GM12878 (cell line): ENCODE results near the gene YARS1. TPM values are rescaled to one million over a fixed set of nuclear protein-coding genes. Genes with fewer than 3 reads are reported as not detected.

Experiments used
- ATF3 ChIP-seq: IDR thresholded peaks from 2 replicates; pipeline ENCODE4 v1.6.1; 2011; ENCODE audit warnings: low read depth, mild to moderate bottlenecking, low read length, moderate library complexity, borderline replicate concordance; ENCODE audit errors: extremely low read depth
- ATF7 ChIP-seq: fragments of 450-650 bp; IDR thresholded peaks from 2 replicates; pipeline ENCODE4 v1.6.1; 2016; ENCODE audit warnings: low read depth, mild to moderate bottlenecking
- BMI1 ChIP-seq: fragments of 450-650 bp; IDR thresholded peaks from 2 replicates; pipeline ENCODE4 v1.6.1; 2016; ENCODE audit warnings: mild to moderate bottlenecking, moderate library complexity, borderline replicate concordance
- CHD1 ChIP-seq: IDR thresholded peaks from 2 replicates; pipeline ENCODE4 v1.6.1; 2012; ENCODE audit warnings: low read depth, low read length, improper control_type of control experiment
- FOXM1 ChIP-seq: IDR thresholded peaks from 2 replicates; pipeline ENCODE4 v1.6.1; 2012; ENCODE audit warnings: low read depth, mild to moderate bottlenecking, inconsistent platforms, low read length, moderate library complexity
- HDAC6 ChIP-seq: fragments of 200-600 bp; sonication (generic); IDR thresholded peaks from one replicate; pipeline ENCODE4 v1.8.0; 2017; ENCODE audit warnings: antibody characterized with exemption; ENCODE audit not compliant: unreplicated experiment
- JUNB ChIP-seq: IDR thresholded peaks from 2 replicates; pipeline ENCODE4 v1.6.1; 2016; ENCODE audit warnings: antibody characterized with exemption, mild to moderate bottlenecking
- MEF2A ChIP-seq: IDR thresholded peaks from 2 replicates; pipeline ENCODE4 v1.6.1; 2011; ENCODE audit warnings: low read depth, mild to moderate bottlenecking, low read length, moderate library complexity; ENCODE audit not compliant: insufficient read depth
- NFYA ChIP-seq: IDR thresholded peaks from 2 replicates; pipeline ENCODE4 v1.6.1; 2011; ENCODE audit warnings: low read depth, mild to moderate bottlenecking, low read length, improper control_type of control experiment, borderline replicate concordance
- NR2C1 ChIP-seq: fragments of 450-650 bp; IDR thresholded peaks from 2 replicates; pipeline ENCODE4 v1.6.1; 2017; ENCODE audit warnings: antibody characterized with exemption, mild to moderate bottlenecking, moderate library complexity
- PML ChIP-seq: IDR thresholded peaks from 2 replicates; pipeline ENCODE4 v1.6.1; 2012; ENCODE audit warnings: low read length, inconsistent platforms
- RB1 ChIP-seq: fragments of 450-650 bp; formaldehyde crosslinking; IDR thresholded peaks from 2 replicates; pipeline ENCODE4 v1.6.1; 2017; ENCODE audit warnings: mild to moderate bottlenecking, borderline replicate concordance
- RELA ChIP-seq: fragments of 450-650 bp; IDR thresholded peaks from 2 replicates; pipeline ENCODE4 v1.8.0; 2014; ENCODE audit warnings: borderline replicate concordance; ENCODE audit not compliant: partially characterized antibody
- RFX5 ChIP-seq: IDR thresholded peaks from 2 replicates; pipeline ENCODE4 v1.6.1; 2011; ENCODE audit warnings: low read depth, low read length, improper control_type of control experiment
- TAF1 ChIP-seq: IDR thresholded peaks from 2 replicates; pipeline ENCODE4 v1.6.1; 2011; ENCODE audit warnings: mild to moderate bottlenecking, low read depth, low read length, borderline replicate concordance
- TBL1XR1 ChIP-seq: IDR thresholded peaks from 2 replicates; pipeline ENCODE4 v1.6.1; 2012; ENCODE audit warnings: low read depth, low read length, improper control_type of control experiment
- TCF3 ChIP-seq: IDR thresholded peaks from 2 replicates; pipeline ENCODE4 v1.6.1; 2012; ENCODE audit warnings: low read depth, mild to moderate bottlenecking, low read length, borderline replicate concordance; ENCODE audit not compliant: insufficient read depth
- ZBTB33 ChIP-seq: fragments of 450-650 bp; IDR thresholded peaks from 2 replicates; pipeline ENCODE4 v1.6.1; 2017; ENCODE audit warnings: mild to moderate bottlenecking
- ZBTB40 ChIP-seq: fragments of 450-650 bp; IDR thresholded peaks from 2 replicates; pipeline ENCODE4 v1.6.1; 2016; ENCODE audit warnings: mild to moderate bottlenecking, moderate library complexity, borderline replicate concordance
- ZNF687 ChIP-seq: fragments of 450-650 bp; IDR thresholded peaks from 2 replicates; pipeline ENCODE4 v1.6.1; 2017; ENCODE audit warnings: mild to moderate bottlenecking, moderate library complexity
- polyA plus RNA-seq, 11 experiments: library from polyadenylated mRNA; depleted of rRNA in 4 of 11; unstranded in 6 of 11; stranded (reverse) in 5 of 11; fragments of >200 nt; fragmentation: Nextera tagmentation in 4 of 11; fragmentation: Illumina TruSeq in 1 of 11; extraction: Ambion mirVana in 4 of 11; extraction: Trizol in 1 of 11; gene quantifications; 1 replicate in 1 of 11; 2 replicates in 10 of 11; pipeline versions ENCODE4 v1.2.1 to v1.2.3, GENCODE V29; 2011 to 2016; ENCODE audit warnings: inconsistent platforms in 2 of 11, missing spikeins in 2 of 11, low read depth in 1 of 11
- total RNA-seq, 4 experiments: library from RNA; depleted of rRNA in 3 of 4; stranded (reverse); fragments of >200 nt in 3 of 4; fragmentation: Illumina TruSeq in 1 of 4; extraction: Trizol in 1 of 4; gene quantifications; 2 replicates each; pipeline versions ENCODE4 v1.2.1 to v1.2.3, GENCODE V29; 2013 to 2021

YARS1 gene
- total and polyA plus RNA-seq, 10 of the 15 experiments (the other 5 are each of a cell fraction or from before 2014, with no cell fraction given): 39.9 to 202 (median 136) TPM

- no peak for TF ChIP-seq PML
- no peak for TF ChIP-seq FOXM1
- peak; percentile 45; the same call in 1 of the 2 replicates for TF ChIP-seq MEF2A
- peak; percentile 65 for TF ChIP-seq JUNB
- TF ChIP-seq ATF3: peak; percentile 42; the same call in 1 of the 2 replicates
- TF ChIP-seq TBL1XR1: no peak
- TF ChIP-seq ZBTB33: no peak
- TF ChIP-seq RB1: no peak
- no peak for TF ChIP-seq ZNF687
- TF ChIP-seq HDAC6: no peak
- no peak for TF ChIP-seq TCF3
- no peak for TF ChIP-seq ZBTB40
- no peak for TF ChIP-seq TAF1
- no peak for TF ChIP-seq NFYA
- no peak for TF ChIP-seq RFX5
- no peak for TF ChIP-seq CHD1
- no peak for TF ChIP-seq BMI1
- TF ChIP-seq ATF7: peak; percentile 96
- TF ChIP-seq RELA: no peak
- no peak for TF ChIP-seq NR2C1
Observed at GRCh38 chr1:32848354-32849063, 31.4 kb upstream of the YARS1 start (continued).
